Vagina (tissue), 2 donors: ENCODE results near the gene NPIPB6.
"Not testable (repeated sequence)": the region's sequence is repeated elsewhere in the genome, so short reads cannot be mapped to it uniquely, and the experiment has no call there.

Source experiments
- POLR2AphosphoS5 ChIP-seq, 2 donors: sonication (generic); formaldehyde crosslinking; IDR thresholded peaks; one replicate each; pipeline ENCODE4 v1.9.0; 2017; ENCODE audit warnings: antibody characterized with exemption in 2 of 2, mild to moderate bottlenecking in 2 of 2, low read depth in 1 of 2; ENCODE audit not compliant: insufficient read depth in 1 of 2
- TF ChIP-seq, protein P1 (sequence below), 3 experiments: fragments of 450-650 bp in 2 of 3; fragments of 200-600 bp in 1 of 3; sonication (generic) in 1 of 3; IDR thresholded peaks; one replicate each; pipeline ENCODE4 v1.5.1; 2017 to 2019; ENCODE audit warnings: antibody characterized with exemption in 3 of 3, mild to moderate bottlenecking in 2 of 3, moderate library complexity in 2 of 3

- not testable (repeated sequence) for TF ChIP-seq POLR2AphosphoS5 (IDR thresholded peaks at IDR 0.05; ENCODE audit: insufficient read depth in 1 of 2, low read depth in 1 of 2)
- TF ChIP-seq, protein P1, sequence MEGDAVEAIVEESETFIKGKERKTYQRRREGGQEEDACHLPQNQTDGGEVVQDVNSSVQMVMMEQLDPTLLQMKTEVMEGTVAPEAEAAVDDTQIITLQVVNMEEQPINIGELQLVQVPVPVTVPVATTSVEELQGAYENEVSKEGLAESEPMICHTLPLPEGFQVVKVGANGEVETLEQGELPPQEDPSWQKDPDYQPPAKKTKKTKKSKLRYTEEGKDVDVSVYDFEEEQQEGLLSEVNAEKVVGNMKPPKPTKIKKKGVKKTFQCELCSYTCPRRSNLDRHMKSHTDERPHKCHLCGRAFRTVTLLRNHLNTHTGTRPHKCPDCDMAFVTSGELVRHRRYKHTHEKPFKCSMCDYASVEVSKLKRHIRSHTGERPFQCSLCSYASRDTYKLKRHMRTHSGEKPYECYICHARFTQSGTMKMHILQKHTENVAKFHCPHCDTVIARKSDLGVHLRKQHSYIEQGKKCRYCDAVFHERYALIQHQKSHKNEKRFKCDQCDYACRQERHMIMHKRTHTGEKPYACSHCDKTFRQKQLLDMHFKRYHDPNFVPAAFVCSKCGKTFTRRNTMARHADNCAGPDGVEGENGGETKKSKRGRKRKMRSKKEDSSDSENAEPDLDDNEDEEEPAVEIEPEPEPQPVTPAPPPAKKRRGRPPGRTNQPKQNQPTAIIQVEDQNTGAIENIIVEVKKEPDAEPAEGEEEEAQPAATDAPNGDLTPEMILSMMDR (IDR thresholded peaks at IDR 0.05), result not testable (repeated sequence)
Measured at GRCh38 chr16:28374281-28374680, 11.0 kb upstream of the NPIPB6 start.
